Measurements from ENCODE around the gene SLC5A11. TPM values are rescaled to one million over a fixed set of nuclear protein-coding genes. Genes with fewer than 3 reads are reported as not detected.

SLC5A11 gene
- total RNA-seq, 1 experiment from 2014 or later, result not detected

DNA sequence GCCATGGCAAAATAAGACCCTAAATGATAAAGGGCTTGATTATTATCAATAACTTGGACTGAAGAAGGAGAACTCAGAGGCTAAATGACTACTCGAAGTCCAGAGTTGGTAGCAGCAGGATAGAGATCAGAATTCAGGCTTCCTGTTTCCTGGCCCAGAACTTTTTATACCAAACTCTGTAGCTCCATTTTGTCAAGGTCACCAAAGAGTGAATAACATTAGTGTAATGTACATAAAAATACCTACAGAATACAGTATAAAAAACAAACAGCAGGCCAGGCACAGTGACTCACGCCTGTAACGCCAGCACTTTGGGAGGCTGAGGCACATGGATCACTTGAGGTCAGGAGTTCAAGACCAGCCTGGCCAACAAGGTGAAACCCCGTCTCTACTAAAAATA is 90.4 kb downstream of the SLC5A11 start:
- ATAC-seq (no peak), DNase-seq (ENCODE audit: low spot score) (no peak)
- Mint-ChIP-seq H3K9me3 (no peaks in the 10 kb centered on the region), H3K4me3 (no peak overlapping the region), H3K4me1 (no peaks in the 10 kb centered on the region), H3K36me3 (peaks cover 32% of the 10 kb centered on the region), H3K27ac (no peak overlapping the region), H3K27me3 (ENCODE audit: low read depth) (no peaks in the 10 kb centered on the region)
- no peak for TF ChIP-seq ZNF396 (CRISPR knock-in tag; IDR thresholded peaks at IDR 0.05; ENCODE audit: borderline replicate concordance)
- TF ChIP-seq NR2C2 (CRISPR knock-in tag; IDR thresholded peaks at IDR 0.05), result no peak
- no peak for TF ChIP-seq GABPB1 (CRISPR knock-in tag; IDR thresholded peaks at IDR 0.05)
- TF ChIP-seq EMX1 (CRISPR knock-in tag; IDR thresholded peaks at IDR 0.05), result no peak
- TF ChIP-seq, protein P1, sequence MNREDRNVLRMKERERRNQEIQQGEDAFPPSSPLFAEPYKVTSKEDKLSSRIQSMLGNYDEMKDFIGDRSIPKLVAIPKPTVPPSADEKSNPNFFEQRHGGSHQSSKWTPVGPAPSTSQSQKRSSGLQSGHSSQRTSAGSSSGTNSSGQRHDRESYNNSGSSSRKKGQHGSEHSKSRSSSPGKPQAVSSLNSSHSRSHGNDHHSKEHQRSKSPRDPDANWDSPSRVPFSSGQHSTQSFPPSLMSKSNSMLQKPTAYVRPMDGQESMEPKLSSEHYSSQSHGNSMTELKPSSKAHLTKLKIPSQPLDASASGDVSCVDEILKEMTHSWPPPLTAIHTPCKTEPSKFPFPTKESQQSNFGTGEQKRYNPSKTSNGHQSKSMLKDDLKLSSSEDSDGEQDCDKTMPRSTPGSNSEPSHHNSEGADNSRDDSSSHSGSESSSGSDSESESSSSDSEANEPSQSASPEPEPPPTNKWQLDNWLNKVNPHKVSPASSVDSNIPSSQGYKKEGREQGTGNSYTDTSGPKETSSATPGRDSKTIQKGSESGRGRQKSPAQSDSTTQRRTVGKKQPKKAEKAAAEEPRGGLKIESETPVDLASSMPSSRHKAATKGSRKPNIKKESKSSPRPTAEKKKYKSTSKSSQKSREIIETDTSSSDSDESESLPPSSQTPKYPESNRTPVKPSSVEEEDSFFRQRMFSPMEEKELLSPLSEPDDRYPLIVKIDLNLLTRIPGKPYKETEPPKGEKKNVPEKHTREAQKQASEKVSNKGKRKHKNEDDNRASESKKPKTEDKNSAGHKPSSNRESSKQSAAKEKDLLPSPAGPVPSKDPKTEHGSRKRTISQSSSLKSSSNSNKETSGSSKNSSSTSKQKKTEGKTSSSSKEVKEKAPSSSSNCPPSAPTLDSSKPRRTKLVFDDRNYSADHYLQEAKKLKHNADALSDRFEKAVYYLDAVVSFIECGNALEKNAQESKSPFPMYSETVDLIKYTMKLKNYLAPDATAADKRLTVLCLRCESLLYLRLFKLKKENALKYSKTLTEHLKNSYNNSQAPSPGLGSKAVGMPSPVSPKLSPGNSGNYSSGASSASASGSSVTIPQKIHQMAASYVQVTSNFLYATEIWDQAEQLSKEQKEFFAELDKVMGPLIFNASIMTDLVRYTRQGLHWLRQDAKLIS (CRISPR knock-in tag; IDR thresholded peaks at IDR 0.05; ENCODE audit: borderline replicate concordance), result no peak
- no peak for TF ChIP-seq ELF4 (CRISPR knock-in tag; IDR thresholded peaks at IDR 0.05; ENCODE audit: low read depth)
- TF ChIP-seq OVOL2 (CRISPR knock-in tag; IDR thresholded peaks at IDR 0.05; ENCODE audit: borderline replicate concordance), result no peak
- TF ChIP-seq SOX15 (CRISPR knock-in tag; IDR thresholded peaks at IDR 0.05), result no peak
- no peak for TF ChIP-seq PRRX2 (CRISPR knock-in tag; IDR thresholded peaks at IDR 0.05)
- no peak for TF ChIP-seq CBFB (CRISPR knock-in tag; IDR thresholded peaks at IDR 0.05; ENCODE audit: low read depth)
- TF ChIP-seq SP1 (CRISPR knock-in tag; conservative IDR thresholded peaks at IDR 0.05), result no peak
- TF ChIP-seq, protein P2, sequence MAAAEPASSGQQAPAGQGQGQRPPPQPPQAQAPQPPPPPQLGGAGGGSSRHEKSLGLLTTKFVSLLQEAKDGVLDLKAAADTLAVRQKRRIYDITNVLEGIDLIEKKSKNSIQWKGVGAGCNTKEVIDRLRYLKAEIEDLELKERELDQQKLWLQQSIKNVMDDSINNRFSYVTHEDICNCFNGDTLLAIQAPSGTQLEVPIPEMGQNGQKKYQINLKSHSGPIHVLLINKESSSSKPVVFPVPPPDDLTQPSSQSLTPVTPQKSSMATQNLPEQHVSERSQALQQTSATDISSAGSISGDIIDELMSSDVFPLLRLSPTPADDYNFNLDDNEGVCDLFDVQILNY (CRISPR knock-in tag; IDR thresholded peaks at IDR 0.05), result no peak
- TF ChIP-seq RELA (CRISPR knock-in tag; IDR thresholded peaks at IDR 0.05; ENCODE audit: borderline replicate concordance), result no peak
- no peak for TF ChIP-seq NR3C1 (CRISPR knock-in tag; conservative IDR thresholded peaks at IDR 0.05; ENCODE audit: low read depth)
- no peak for TF ChIP-seq NR1H2 (CRISPR knock-in tag; IDR thresholded peaks at IDR 0.05)
- no peak for TF ChIP-seq ZNF263 (CRISPR knock-in tag; IDR thresholded peaks at IDR 0.05; ENCODE audit: low read depth)
- no peak for TF ChIP-seq ZNF671 (CRISPR knock-in tag; IDR thresholded peaks at IDR 0.05)
- TF ChIP-seq, protein P3, sequence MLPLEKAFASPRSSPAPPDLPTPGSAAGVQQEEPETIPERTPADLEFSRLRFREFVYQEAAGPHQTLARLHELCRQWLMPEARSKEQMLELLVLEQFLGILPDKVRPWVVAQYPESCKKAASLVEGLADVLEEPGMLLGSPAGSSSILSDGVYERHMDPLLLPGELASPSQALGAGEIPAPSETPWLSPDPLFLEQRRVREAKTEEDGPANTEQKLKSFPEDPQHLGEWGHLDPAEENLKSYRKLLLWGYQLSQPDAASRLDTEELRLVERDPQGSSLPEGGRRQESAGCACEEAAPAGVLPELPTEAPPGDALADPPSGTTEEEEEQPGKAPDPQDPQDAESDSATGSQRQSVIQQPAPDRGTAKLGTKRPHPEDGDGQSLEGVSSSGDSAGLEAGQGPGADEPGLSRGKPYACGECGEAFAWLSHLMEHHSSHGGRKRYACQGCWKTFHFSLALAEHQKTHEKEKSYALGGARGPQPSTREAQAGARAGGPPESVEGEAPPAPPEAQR (CRISPR knock-in tag; IDR thresholded peaks at IDR 0.05), result no peak
- no peak for TF ChIP-seq ZNF219 (CRISPR knock-in tag; IDR thresholded peaks at IDR 0.05; ENCODE audit: borderline replicate concordance)
- CTCF ChIA-PET, result interaction anchor here (1.6 kb wide), 1 partner anchor 30 kb away, joined by 6 read pairs; no protein-coding TSS in a partner anchor
- POLR2A ChIA-PET, result interaction anchor here (0.6 kb wide), 1 partner anchor 309 kb away, joined by 8 read pairs; no protein-coding TSS in a partner anchor

DNA sequence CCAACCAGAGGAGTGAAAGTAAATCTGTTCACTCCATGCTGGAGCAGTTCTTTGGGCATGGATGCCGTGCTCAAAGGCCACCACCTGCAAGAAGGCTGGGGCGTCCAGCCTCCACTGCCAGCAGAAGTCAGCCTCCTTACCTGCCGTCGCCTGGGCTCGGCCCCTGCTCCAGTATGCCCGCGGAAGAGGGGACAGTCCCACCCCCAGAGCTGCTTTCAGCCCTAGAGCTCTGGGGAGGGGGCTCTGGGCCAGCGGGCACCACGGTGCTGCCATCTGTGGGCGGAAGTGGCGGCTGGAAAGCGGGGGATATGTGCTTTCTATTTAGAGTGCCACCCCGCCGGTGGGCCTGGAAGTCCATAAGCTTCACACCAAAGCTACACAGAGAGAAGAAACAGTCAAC is 93.5 kb downstream of the SLC5A11 start:
- ChIA-PET POLR2A (interaction anchor here (0.7 kb wide), 1 partner anchor 9 kb away, joined by 5 read pairs; no protein-coding TSS in a partner anchor), CTCF (no interaction called here)
- Mint-ChIP-seq H3K4me3 (no peak overlapping the region), H3K9me3 (no peaks in the 10 kb centered on the region), H3K27me3 (ENCODE audit: low read depth) (no peaks in the 10 kb centered on the region), H3K4me1 (no peaks in the 10 kb centered on the region), H3K36me3 (peaks cover 39% of the 10 kb centered on the region), H3K27ac (no peak overlapping the region)
- ATAC-seq (no peak), DNase-seq (ENCODE audit: low spot score) (no peak)
- TF ChIP-seq, protein P4, sequence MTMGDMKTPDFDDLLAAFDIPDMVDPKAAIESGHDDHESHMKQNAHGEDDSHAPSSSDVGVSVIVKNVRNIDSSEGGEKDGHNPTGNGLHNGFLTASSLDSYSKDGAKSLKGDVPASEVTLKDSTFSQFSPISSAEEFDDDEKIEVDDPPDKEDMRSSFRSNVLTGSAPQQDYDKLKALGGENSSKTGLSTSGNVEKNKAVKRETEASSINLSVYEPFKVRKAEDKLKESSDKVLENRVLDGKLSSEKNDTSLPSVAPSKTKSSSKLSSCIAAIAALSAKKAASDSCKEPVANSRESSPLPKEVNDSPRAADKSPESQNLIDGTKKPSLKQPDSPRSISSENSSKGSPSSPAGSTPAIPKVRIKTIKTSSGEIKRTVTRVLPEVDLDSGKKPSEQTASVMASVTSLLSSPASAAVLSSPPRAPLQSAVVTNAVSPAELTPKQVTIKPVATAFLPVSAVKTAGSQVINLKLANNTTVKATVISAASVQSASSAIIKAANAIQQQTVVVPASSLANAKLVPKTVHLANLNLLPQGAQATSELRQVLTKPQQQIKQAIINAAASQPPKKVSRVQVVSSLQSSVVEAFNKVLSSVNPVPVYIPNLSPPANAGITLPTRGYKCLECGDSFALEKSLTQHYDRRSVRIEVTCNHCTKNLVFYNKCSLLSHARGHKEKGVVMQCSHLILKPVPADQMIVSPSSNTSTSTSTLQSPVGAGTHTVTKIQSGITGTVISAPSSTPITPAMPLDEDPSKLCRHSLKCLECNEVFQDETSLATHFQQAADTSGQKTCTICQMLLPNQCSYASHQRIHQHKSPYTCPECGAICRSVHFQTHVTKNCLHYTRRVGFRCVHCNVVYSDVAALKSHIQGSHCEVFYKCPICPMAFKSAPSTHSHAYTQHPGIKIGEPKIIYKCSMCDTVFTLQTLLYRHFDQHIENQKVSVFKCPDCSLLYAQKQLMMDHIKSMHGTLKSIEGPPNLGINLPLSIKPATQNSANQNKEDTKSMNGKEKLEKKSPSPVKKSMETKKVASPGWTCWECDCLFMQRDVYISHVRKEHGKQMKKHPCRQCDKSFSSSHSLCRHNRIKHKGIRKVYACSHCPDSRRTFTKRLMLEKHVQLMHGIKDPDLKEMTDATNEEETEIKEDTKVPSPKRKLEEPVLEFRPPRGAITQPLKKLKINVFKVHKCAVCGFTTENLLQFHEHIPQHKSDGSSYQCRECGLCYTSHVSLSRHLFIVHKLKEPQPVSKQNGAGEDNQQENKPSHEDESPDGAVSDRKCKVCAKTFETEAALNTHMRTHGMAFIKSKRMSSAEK (CRISPR knock-in tag; IDR thresholded peaks at IDR 0.05; ENCODE audit: borderline replicate concordance), result no peak
- TF ChIP-seq, protein P5, sequence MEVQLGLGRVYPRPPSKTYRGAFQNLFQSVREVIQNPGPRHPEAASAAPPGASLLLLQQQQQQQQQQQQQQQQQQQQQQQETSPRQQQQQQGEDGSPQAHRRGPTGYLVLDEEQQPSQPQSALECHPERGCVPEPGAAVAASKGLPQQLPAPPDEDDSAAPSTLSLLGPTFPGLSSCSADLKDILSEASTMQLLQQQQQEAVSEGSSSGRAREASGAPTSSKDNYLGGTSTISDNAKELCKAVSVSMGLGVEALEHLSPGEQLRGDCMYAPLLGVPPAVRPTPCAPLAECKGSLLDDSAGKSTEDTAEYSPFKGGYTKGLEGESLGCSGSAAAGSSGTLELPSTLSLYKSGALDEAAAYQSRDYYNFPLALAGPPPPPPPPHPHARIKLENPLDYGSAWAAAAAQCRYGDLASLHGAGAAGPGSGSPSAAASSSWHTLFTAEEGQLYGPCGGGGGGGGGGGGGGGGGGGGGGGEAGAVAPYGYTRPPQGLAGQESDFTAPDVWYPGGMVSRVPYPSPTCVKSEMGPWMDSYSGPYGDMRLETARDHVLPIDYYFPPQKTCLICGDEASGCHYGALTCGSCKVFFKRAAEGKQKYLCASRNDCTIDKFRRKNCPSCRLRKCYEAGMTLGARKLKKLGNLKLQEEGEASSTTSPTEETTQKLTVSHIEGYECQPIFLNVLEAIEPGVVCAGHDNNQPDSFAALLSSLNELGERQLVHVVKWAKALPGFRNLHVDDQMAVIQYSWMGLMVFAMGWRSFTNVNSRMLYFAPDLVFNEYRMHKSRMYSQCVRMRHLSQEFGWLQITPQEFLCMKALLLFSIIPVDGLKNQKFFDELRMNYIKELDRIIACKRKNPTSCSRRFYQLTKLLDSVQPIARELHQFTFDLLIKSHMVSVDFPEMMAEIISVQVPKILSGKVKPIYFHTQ (CRISPR knock-in tag; IDR thresholded peaks at IDR 0.05), result no peak
- TF ChIP-seq, protein P6, sequence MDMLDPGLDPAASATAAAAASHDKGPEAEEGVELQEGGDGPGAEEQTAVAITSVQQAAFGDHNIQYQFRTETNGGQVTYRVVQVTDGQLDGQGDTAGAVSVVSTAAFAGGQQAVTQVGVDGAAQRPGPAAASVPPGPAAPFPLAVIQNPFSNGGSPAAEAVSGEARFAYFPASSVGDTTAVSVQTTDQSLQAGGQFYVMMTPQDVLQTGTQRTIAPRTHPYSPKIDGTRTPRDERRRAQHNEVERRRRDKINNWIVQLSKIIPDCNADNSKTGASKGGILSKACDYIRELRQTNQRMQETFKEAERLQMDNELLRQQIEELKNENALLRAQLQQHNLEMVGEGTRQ (CRISPR knock-in tag; IDR thresholded peaks at IDR 0.05), result no peak

All from WTC11 (cell line).